ENCODE measurements around the gene ITPK1.

GRCh38 chr14:92984082-92984788, 131.5 kb downstream of the ITPK1 start:
- no peak for TF ChIP-seq CTCF (IDR thresholded peaks at IDR 0.05)
- TF ChIP-seq EP300 (IDR thresholded peaks at IDR 0.05) = no peak
- TF ChIP-seq POLR2AphosphoS5 (IDR thresholded peaks at IDR 0.05) = no peak
- no peak for TF ChIP-seq POLR2A (IDR thresholded peaks at IDR 0.05)

All from stomach (tissue), 4 donors.